ENCODE data around the gene ABHD17A.

- no peak for TF ChIP-seq CTCF (IDR thresholded peaks at IDR 0.05)
- no peak for TF ChIP-seq EZH2 (IDR thresholded peaks at IDR 0.05)
Observed at GRCh38 chr19:1857648-1858326, 27.5 kb downstream of the ABHD17A start.

Data from neural progenitor cell (in vitro differentiated cells).